Adrenal gland (tissue), 12 donors: ENCODE results near the gene DENND6B. TPM values are rescaled to one million over a fixed set of nuclear protein-coding genes. Genes with fewer than 3 reads are reported as not detected.
"Not testable (repeated sequence)": the region's sequence is repeated elsewhere in the genome, so short reads cannot be mapped to it uniquely, and the experiment has no call there.

Source experiments
- DNase-seq, 7 donors: peaks; one replicate each; pipeline ENCODE4 v3.0.0-alpha.2; 2019 to 2020
- H3K27ac ChIP-seq, 5 donors: fragments of 200-600 bp; sonication (generic) in 4 of 5; 1 replicate in 3 of 5; 2 replicates in 2 of 5; pipeline versions ENCODE4 v1.5.1 to v1.8.0; 2016 to 2020; ENCODE audit warnings: mild to moderate bottlenecking in 1 of 5
- H3K27me3 ChIP-seq: fragments of 200-600 bp; 2 replicates; pipeline ENCODE4 v1.8.0; 2021
- H3K36me3 ChIP-seq, 2 donors: fragments of 200-600 bp; replicated peaks in 1 of 2; 1 replicate in 1 of 2; 2 replicates in 1 of 2; pipeline versions ENCODE4 v1.5.1 to v1.8.0; 2018 to 2022
- H3K4me1 ChIP-seq, 2 donors: fragments of 200-600 bp; replicated peaks in 1 of 2; 1 replicate in 1 of 2; 2 replicates in 1 of 2; pipeline versions ENCODE4 v1.5.1 to v1.8.0; 2018 to 2021
- H3K4me3 ChIP-seq, 4 donors: fragments of 200-600 bp; sonication (generic) in 3 of 4; one replicate each; pipeline ENCODE4 v1.5.1; 2016 to 2018
- H3K9me3 ChIP-seq, 3 donors: fragments of 200-600 bp; sonication (generic) in 1 of 3; replicated peaks in 1 of 3; 1 replicate in 2 of 3; 2 replicates in 1 of 3; pipeline versions ENCODE4 v1.5.1 to v1.8.0; 2016 to 2021
- CTCF ChIP-seq, 6 experiments: fragments of 450-650 bp in 4 of 6; fragments of 200-600 bp in 2 of 6; sonication (generic) in 1 of 6; IDR thresholded peaks; 1 replicate in 5 of 6; 2 replicates in 1 of 6; pipeline versions ENCODE4 v1.5.1 to v1.8.0; 2016 to 2021; ENCODE audit warnings: antibody characterized with exemption in 6 of 6, mild to moderate bottlenecking in 2 of 6, moderate library complexity in 1 of 6
- POLR2A ChIP-seq, 2 donors: fragments of 450-650 bp; IDR thresholded peaks; one replicate each; pipeline ENCODE4 v1.6.1; 2017; ENCODE audit warnings: antibody characterized with exemption in 2 of 2, mild to moderate bottlenecking in 2 of 2, moderate library complexity in 1 of 2
- WGBS, 4 donors: extraction: QIAGEN DNeasy Blood & Tissue Kit in 2 of 4; methylation state at CpG; one replicate each; pipeline versions ENCODE4 v1.1.5 to v1.1.7; 2013 to 2017; 5-methylcytosine and 5-hydroxymethylcytosine counted together
- intact Hi-C, 2 donors: fragments of 100-400 bp; cut with DNase I; formaldehyde crosslinking; loops; one replicate each; pipeline versions ENCODE4 v1.14.1 to v1.15.0; 2022 to 2023
- polyA plus RNA-seq, 3 donors: library from polyadenylated mRNA; stranded (reverse); fragments of 200-250 nt in 2 of 3; fragments of 350-450 nt in 1 of 3; fragmentation: Illumina TruSeq in 1 of 3; extraction: RNeasy Lipid Tissue Mini Kit (QIAGEN cat#74804) in 1 of 3; gene quantifications; one replicate each; pipeline ENCODE4 v1.2.3, GENCODE V29; 2013 to 2014
- total RNA-seq, 9 donors: library from RNA; depleted of rRNA in 4 of 9; stranded (reverse); fragments of >200 nt in 4 of 9; fragments of 120-200 nt in 1 of 9; fragmentation: NEBNext Ultra II Directional in 1 of 9; extraction: Animal tissue kit (Norgen Biotek cat#: 25700) in 1 of 9; gene quantifications; one replicate each; pipeline versions ENCODE4 v1.1.0 to v1.2.4, GENCODE V29; 2013 to 2023
- donor health status: healthy with polysubstance abuse.
- donor health status: Bipolar disorder and iron deficiency.
- donor health status: DM: yes; HTN: yes; CAD: no.
- donor health status: DM: no; HTN: no; CAD: no.
- donor health status: DM: no; HTN: no; CAD: no.
- donor health status: DM: yes; HTN: yes; CAD: no.

DENND6B gene
- total and polyA plus RNA-seq, 12 donors, result 1.8 to 32.7 (median 8.9) TPM

- Histone ChIP-seq H3K27ac (no peak overlapping the region), H3K4me3 (no peak overlapping the region), H3K27me3 (no peaks in the 10 kb centered on the region), H3K9me3 (no peaks in the 10 kb centered on the region), H3K4me1 (peaks cover 9% of the 10 kb centered on the region in 2 donors), H3K36me3 (no peaks in the 10 kb centered on the region)
- TF ChIP-seq POLR2A (IDR thresholded peaks at IDR 0.05), result no peak
- TF ChIP-seq CTCF (IDR thresholded peaks at IDR 0.05), result no peak
- intact Hi-C loops, result no loop called here
- WGBS, 4 donors, result 92 to 97% (median 94%) methylated on average over 4 of the region's 4 CpGs
- DNase-seq, result no peak
Measured at GRCh38 chr22:50338860-50339462, 12.1 kb upstream of the DENND6B start.

GRCh38 chr22:50338042-50338573, 11.3 kb upstream of the DENND6B start:
- no peak for TF ChIP-seq CTCF (IDR thresholded peaks at IDR 0.05)
- TF ChIP-seq POLR2A (IDR thresholded peaks at IDR 0.05), result no peak
- no peaks in the 10 kb centered on the region for H3K9me3 ChIP-seq
- peaks cover 9% of the 10 kb centered on the region in 2 donors for H3K4me1 ChIP-seq
- no peak overlapping the region for H3K4me3 ChIP-seq
- intact Hi-C loops, result no loop called here
- no peak overlapping the region for H3K27ac ChIP-seq
- WGBS, 4 donors, result 89 to 94% (median 91%) methylated on average over 5 of the region's 5 CpGs
- no peaks in the 10 kb centered on the region for H3K27me3 ChIP-seq
- DNase-seq, result no peak
- no peaks in the 10 kb centered on the region for H3K36me3 ChIP-seq

GRCh38 chr22:50337262-50338041, 10.6 kb upstream of the DENND6B start:
- intact Hi-C loops, result no loop called here
- no peak for DNase-seq
- Histone ChIP-seq H3K4me1 (peaks cover 3 to 6% of the 10 kb centered on the region in 2 donors), H3K27me3 (no peaks in the 10 kb centered on the region), H3K36me3 (no peaks in the 10 kb centered on the region), H3K9me3 (no peaks in the 10 kb centered on the region), H3K4me3 (no peak overlapping the region), H3K27ac (no peak overlapping the region)
- TF ChIP-seq CTCF (IDR thresholded peaks at IDR 0.05), result no peak
- WGBS, 4 donors, result 88 to 95% (median 91%) methylated on average over 13 of the region's 13 CpGs

- H3K36me3 ChIP-seq, H3K27ac ChIP-seq, DNase-seq, H3K4me3 ChIP-seq, H3K9me3 ChIP-seq, intact Hi-C loops, H3K4me1 ChIP-seq, H3K27me3 ChIP-seq: not testable (repeated sequence)
- WGBS, 4 donors, result 82 to 89% (median 86%) methylated on average over 5 of the region's 5 CpGs
Measured at GRCh38 chr22:50334433-50334832, 7.6 kb upstream of the DENND6B start.
